WTC11 (cell line): ENCODE data around the gene SMOC1.

Source experiments
- ATF2 ChIP-seq: sonication (generic); formaldehyde crosslinking; IDR thresholded peaks from 2 replicates; pipeline ENCODE4 v1.8.1; 2022; ENCODE audit warnings: low read depth, missing genetic modification reagents, borderline replicate concordance
- CTCF ChIP-seq: fragments of 200-600 bp; IDR thresholded peaks from 2 replicates; pipeline ENCODE4 v1.8.0; 2022; ENCODE audit warnings: antibody characterized with exemption
- E2F5 ChIP-seq: sonication (generic); formaldehyde crosslinking; IDR thresholded peaks from 2 replicates; pipeline ENCODE4 v1.8.1; 2022; ENCODE audit warnings: mild to moderate bottlenecking, moderate library complexity, missing genetic modification reagents
- SP1 ChIP-seq: sonication (generic); formaldehyde crosslinking; conservative IDR thresholded peaks from 2 replicates; pipeline ENCODE4 v1.8.1; 2022; ENCODE audit warnings: missing genetic modification reagents
- ZBTB43 ChIP-seq: sonication (generic); formaldehyde crosslinking; IDR thresholded peaks from 2 replicates; pipeline ENCODE4 v1.8.1; 2023; ENCODE audit warnings: mild to moderate bottlenecking, missing genetic modification reagents
- ZMAT4 ChIP-seq: fragments of 250-450 bp; sonication (Bioruptor Pico); IDR thresholded peaks from 2 replicates; pipeline ENCODE4 v1.9.0; 2021; ENCODE audit warnings: mild to moderate bottlenecking
- ZNF138 ChIP-seq: sonication (generic); formaldehyde crosslinking; conservative IDR thresholded peaks from 2 replicates; pipeline ENCODE4 v1.8.1; 2022; ENCODE audit warnings: mild to moderate bottlenecking, moderate library complexity, missing genetic modification reagents

GRCh38 chr14:69992564-69992963 is 113.3 kb downstream of the SMOC1 start:
- TF ChIP-seq CTCF (no peak), ZMAT4 (CRISPR knock-in tag) (no peak), SP1 (no peak), ATF2 (CRISPR knock-in tag) (no peak), E2F5 (CRISPR knock-in tag) (no peak), ZNF138 (no peak), ZBTB43 (CRISPR knock-in tag) (no peak)
